Esophagus muscularis mucosa (tissue), 4 donors: ENCODE results near the gene GSTM5. TPM values are rescaled to one million over a fixed set of nuclear protein-coding genes. Genes with fewer than 3 reads are reported as not detected.
"Not testable (repeated sequence)": the region's sequence is repeated elsewhere in the genome, so short reads cannot be mapped to it uniquely, and the experiment has no call there.

Experiments
- DNase-seq: peaks from one replicate; pipeline ENCODE4 v3.0.0-alpha.2; 2017; ENCODE audit errors: extremely low spot score
- H3K27ac ChIP-seq, 4 donors: fragments of 200-600 bp; sonication (generic); replicated peaks in 1 of 4; 1 replicate in 3 of 4; 2 replicates in 1 of 4; pipeline ENCODE4 v1.5.1; 2016 to 2019; ENCODE audit warnings: mild to moderate bottlenecking in 1 of 4
- H3K27me3 ChIP-seq, 4 donors: fragments of 200-600 bp; sonication (generic); one replicate each; pipeline versions ENCODE4 v1.5.1 to v1.6.0; 2016 to 2019
- H3K36me3 ChIP-seq, 4 donors: fragments of 200-600 bp; sonication (generic); one replicate each; pipeline ENCODE4 v1.5.1; 2016 to 2019
- H3K4me1 ChIP-seq, 4 donors: fragments of 200-600 bp; sonication (generic); one replicate each; pipeline ENCODE4 v1.5.1; 2016 to 2019
- H3K4me3 ChIP-seq, 4 donors: fragments of 200-600 bp; sonication (generic); 1 replicate in 2 of 4; 2 replicates in 2 of 4; pipeline ENCODE4 v1.5.1; 2016 to 2019; ENCODE audit warnings: mild to moderate bottlenecking in 4 of 4, moderate library complexity in 1 of 4
- H3K9me3 ChIP-seq, 4 donors: fragments of 200-600 bp; sonication (generic); 1 replicate in 3 of 4; 2 replicates in 1 of 4; pipeline ENCODE4 v1.5.1; 2016 to 2019
- CTCF ChIP-seq, 3 experiments: fragments of 200-600 bp in 2 of 3; fragments of 450-650 bp in 1 of 3; sonication (generic) in 2 of 3; IDR thresholded peaks; one replicate each; pipeline ENCODE4 v1.5.1; 2017 to 2019; ENCODE audit warnings: antibody characterized with exemption in 3 of 3, mild to moderate bottlenecking in 2 of 3, moderate library complexity in 1 of 3
- EP300 ChIP-seq: sonication (generic); formaldehyde crosslinking; IDR thresholded peaks from one replicate; pipeline ENCODE4 v1.6.1; 2017; ENCODE audit warnings: antibody characterized with exemption
- POLR2A ChIP-seq: fragments of 450-650 bp; IDR thresholded peaks from one replicate; pipeline ENCODE4 v1.6.1; 2017; ENCODE audit warnings: antibody characterized with exemption, moderate library complexity, mild to moderate bottlenecking, low read depth
- POLR2AphosphoS5 ChIP-seq, 2 donors: sonication (generic); formaldehyde crosslinking; IDR thresholded peaks; one replicate each; pipeline ENCODE4 v1.6.1; 2017; ENCODE audit warnings: antibody characterized with exemption in 2 of 2
- WGBS: methylation state at CpG from one replicate; pipeline ENCODE4 v1.1.5; 2018; 5-methylcytosine and 5-hydroxymethylcytosine counted together
- intact Hi-C: fragments of 100-400 bp; cut with DNase I; formaldehyde crosslinking; loops from one replicate; pipeline ENCODE4 v1.15.1; 2023
- total RNA-seq, 4 donors: library from RNA; depleted of rRNA; stranded (reverse); fragments of >200 nt; gene quantifications; one replicate each; pipeline versions ENCODE4 v1.1.0 to v1.2.1, GENCODE V29; 2016

GSTM5 gene
- total RNA-seq, 4 donors from 2014 or later: 4.2 to 7.6 (median 6.0) TPM

- no peak overlapping the region for H3K27ac ChIP-seq
- no peaks in the 10 kb centered on the region for H3K4me1 ChIP-seq
- WGBS: 94% methylated on average over 6 of the region's 6 CpGs
- no peaks in the 10 kb centered on the region for H3K9me3 ChIP-seq
- TF ChIP-seq EP300 (no peak), POLR2AphosphoS5 (IDR thresholded peaks at IDR 0.05) (no peak), CTCF (IDR thresholded peaks at IDR 0.05) (no peak), POLR2A (no peak)
- H3K27me3 ChIP-seq: no peaks in the 10 kb centered on the region
- DNase-seq: no peak
- intact Hi-C loops: no loop called here
- H3K36me3 ChIP-seq: no peaks in the 10 kb centered on the region
- no peak overlapping the region for H3K4me3 ChIP-seq
These were observed 38.9 kb downstream of the GSTM5 start for GRCh38 chr1:109750920-109751319.

GRCh38 chr1:109751531-109752260 is 39.6 kb downstream of the GSTM5 start:
- WGBS: 94% methylated on average over 9 of the region's 12 CpGs
- DNase-seq: no peak
- H3K4me3 ChIP-seq: no peak overlapping the region
- H3K27ac ChIP-seq: no peak overlapping the region
- intact Hi-C loops: no loop called here
- no peaks in the 10 kb centered on the region for H3K4me1 ChIP-seq
- no peak for TF ChIP-seq EP300
- no peak for TF ChIP-seq POLR2AphosphoS5 (IDR thresholded peaks at IDR 0.05)
- no peak for TF ChIP-seq CTCF (IDR thresholded peaks at IDR 0.05)
- no peak for TF ChIP-seq POLR2A
- H3K36me3 ChIP-seq: no peaks in the 10 kb centered on the region
- H3K27me3 ChIP-seq: no peaks in the 10 kb centered on the region
- no peaks in the 10 kb centered on the region for H3K9me3 ChIP-seq

- Histone ChIP-seq H3K4me3 (no peak overlapping the region), H3K36me3 (no peaks in the 10 kb centered on the region), H3K27me3 (no peaks in the 10 kb centered on the region), H3K4me1 (no peaks in the 10 kb centered on the region), H3K9me3 (no peaks in the 10 kb centered on the region), H3K27ac (no peak overlapping the region)
- WGBS: 71% methylated on average over 2 of the region's 2 CpGs
- TF ChIP-seq EP300 (no peak), POLR2A (no peak), CTCF (IDR thresholded peaks at IDR 0.05) (no peak), POLR2AphosphoS5 (IDR thresholded peaks at IDR 0.05) (no peak)
- intact Hi-C loops: loop anchor here (5.0 kb wide), 1 partner anchor 212 kb away; no protein-coding TSS in a partner anchor
- DNase-seq: no peak
These were observed 42.7 kb downstream of the GSTM5 start for GRCh38 chr1:109754738-109755137.

GRCh38 chr1:109756325-109756724 is 44.3 kb downstream of the GSTM5 start:
- 94% methylated on average over 5 of the region's 5 CpGs for WGBS
- H3K9me3 ChIP-seq, H3K27ac ChIP-seq, H3K4me3 ChIP-seq, H3K4me1 ChIP-seq, H3K27me3 ChIP-seq, DNase-seq, H3K36me3 ChIP-seq: not testable (repeated sequence)
- intact Hi-C loops: loop anchor here (5.0 kb wide), 1 partner anchor 214 kb away; no protein-coding TSS in a partner anchor

GRCh38 chr1:109756848-109757521 is 44.9 kb downstream of the GSTM5 start:
- no peak for TF ChIP-seq POLR2A
- no peak for TF ChIP-seq EP300
- no peak for TF ChIP-seq CTCF (IDR thresholded peaks at IDR 0.05)
- no peak for TF ChIP-seq POLR2AphosphoS5 (IDR thresholded peaks at IDR 0.05)
- Histone ChIP-seq H3K36me3 (no peaks in the 10 kb centered on the region), H3K27me3 (no peaks in the 10 kb centered on the region)

More at GRCh38 chr1:109756848-109757521, 44.9 kb downstream of the GSTM5 start:
- intact Hi-C loops: loop anchor here (5.0 kb wide), 1 partner anchor 215 kb away; no protein-coding TSS in a partner anchor
- Histone ChIP-seq H3K4me1 (peaks cover 0 to 3% (median 0%) of the 10 kb centered on the region in 4 donors), H3K4me3 (no peak overlapping the region), H3K9me3 (no peaks in the 10 kb centered on the region), H3K27ac (no peak overlapping the region)
- WGBS: 95% methylated on average over 7 of the region's 7 CpGs
- DNase-seq: no peak
